ENCODE measurements around the gene SNX32. TPM values are rescaled to one million over a fixed set of nuclear protein-coding genes. Genes with fewer than 3 reads are reported as not detected.
"Not testable (repeated sequence)": the region's sequence is repeated elsewhere in the genome, so short reads cannot be mapped to it uniquely, and the experiment has no call there.

SNX32 gene
- total RNA-seq, 4 donors from 2014 or later = 0.76 to 1.1 TPM; not detected in 2

DNA sequence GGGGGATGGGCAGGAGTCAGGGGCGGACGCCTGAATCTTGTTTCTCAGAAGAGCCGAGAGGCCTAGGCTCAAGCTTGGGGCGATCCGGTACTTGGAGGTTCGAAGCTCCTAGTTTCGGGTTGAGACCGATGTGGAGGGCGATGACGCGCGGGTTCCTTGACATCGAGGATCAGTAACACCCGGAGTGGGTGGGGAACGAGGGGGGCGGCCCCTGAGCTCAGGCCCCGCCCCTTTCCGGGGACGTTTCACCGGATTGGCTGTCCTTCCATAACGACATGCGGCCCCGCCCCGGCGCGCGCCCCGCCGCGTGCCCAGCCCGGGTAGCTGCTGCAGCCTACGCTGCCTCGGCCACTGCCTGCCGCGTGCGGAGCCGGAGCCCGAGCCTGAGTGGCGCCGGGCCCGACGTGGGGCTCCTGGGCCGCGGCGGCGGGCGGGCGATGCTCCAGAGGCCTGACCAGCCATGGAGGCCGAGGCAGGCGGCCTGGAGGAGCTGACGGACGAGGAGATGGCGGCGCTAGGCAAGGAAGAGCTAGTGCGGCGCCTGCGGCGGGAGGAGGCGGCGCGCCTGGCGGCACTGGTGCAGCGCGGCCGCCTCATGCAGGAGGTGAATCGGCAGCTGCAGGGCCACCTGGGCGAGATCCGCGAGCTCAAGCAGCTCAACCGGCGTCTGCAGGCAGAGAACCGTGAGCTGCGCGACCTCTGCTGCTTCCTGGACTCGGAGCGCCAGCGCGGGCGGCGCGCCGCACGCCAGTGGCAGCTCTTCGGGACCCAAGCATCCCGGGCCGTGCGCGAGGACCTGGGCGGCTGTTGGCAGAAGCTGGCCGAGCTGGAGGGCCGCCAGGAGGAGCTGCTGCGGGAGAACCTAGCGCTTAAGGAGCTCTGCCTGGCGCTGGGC, 56.8 kb downstream of the SNX32 start, which contains the start of gene CCDC85B:
Gene CCDC85B (plus strand): TSS at position 350 of the 895 bp plus-strand sequence. CDS start 111 bp downstream, at position 461.
- H3K4me1 ChIP-seq = peaks cover 66% of the 10 kb centered on the region
- TF ChIP-seq, protein P1, sequence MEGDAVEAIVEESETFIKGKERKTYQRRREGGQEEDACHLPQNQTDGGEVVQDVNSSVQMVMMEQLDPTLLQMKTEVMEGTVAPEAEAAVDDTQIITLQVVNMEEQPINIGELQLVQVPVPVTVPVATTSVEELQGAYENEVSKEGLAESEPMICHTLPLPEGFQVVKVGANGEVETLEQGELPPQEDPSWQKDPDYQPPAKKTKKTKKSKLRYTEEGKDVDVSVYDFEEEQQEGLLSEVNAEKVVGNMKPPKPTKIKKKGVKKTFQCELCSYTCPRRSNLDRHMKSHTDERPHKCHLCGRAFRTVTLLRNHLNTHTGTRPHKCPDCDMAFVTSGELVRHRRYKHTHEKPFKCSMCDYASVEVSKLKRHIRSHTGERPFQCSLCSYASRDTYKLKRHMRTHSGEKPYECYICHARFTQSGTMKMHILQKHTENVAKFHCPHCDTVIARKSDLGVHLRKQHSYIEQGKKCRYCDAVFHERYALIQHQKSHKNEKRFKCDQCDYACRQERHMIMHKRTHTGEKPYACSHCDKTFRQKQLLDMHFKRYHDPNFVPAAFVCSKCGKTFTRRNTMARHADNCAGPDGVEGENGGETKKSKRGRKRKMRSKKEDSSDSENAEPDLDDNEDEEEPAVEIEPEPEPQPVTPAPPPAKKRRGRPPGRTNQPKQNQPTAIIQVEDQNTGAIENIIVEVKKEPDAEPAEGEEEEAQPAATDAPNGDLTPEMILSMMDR (IDR thresholded peaks at IDR 0.05) = no peak
- TF ChIP-seq POLR2AphosphoS5 (IDR thresholded peaks at IDR 0.05) (peak in 1 of 3 donors; percentile 6), POLR2A (IDR thresholded peaks at IDR 0.05) (peak in 1 of 2 donors; percentile 91)
- DNase-seq (ENCODE audit: low spot score in 2 of 2) = peak; percentile 99
- no peaks in the 10 kb centered on the region for H3K27me3 ChIP-seq
- WGBS = under 1% methylated on average over 30 of the region's 94 CpGs
- H3K36me3 ChIP-seq = peaks cover 3% of the 10 kb centered on the region
- H3K4me3 ChIP-seq = peak within 1 kb of the TSS; percentile 65
- H3K27ac ChIP-seq = peak within 1 kb of the TSS; percentile 95
- no peaks in the 10 kb centered on the region for H3K9me3 ChIP-seq

DNA sequence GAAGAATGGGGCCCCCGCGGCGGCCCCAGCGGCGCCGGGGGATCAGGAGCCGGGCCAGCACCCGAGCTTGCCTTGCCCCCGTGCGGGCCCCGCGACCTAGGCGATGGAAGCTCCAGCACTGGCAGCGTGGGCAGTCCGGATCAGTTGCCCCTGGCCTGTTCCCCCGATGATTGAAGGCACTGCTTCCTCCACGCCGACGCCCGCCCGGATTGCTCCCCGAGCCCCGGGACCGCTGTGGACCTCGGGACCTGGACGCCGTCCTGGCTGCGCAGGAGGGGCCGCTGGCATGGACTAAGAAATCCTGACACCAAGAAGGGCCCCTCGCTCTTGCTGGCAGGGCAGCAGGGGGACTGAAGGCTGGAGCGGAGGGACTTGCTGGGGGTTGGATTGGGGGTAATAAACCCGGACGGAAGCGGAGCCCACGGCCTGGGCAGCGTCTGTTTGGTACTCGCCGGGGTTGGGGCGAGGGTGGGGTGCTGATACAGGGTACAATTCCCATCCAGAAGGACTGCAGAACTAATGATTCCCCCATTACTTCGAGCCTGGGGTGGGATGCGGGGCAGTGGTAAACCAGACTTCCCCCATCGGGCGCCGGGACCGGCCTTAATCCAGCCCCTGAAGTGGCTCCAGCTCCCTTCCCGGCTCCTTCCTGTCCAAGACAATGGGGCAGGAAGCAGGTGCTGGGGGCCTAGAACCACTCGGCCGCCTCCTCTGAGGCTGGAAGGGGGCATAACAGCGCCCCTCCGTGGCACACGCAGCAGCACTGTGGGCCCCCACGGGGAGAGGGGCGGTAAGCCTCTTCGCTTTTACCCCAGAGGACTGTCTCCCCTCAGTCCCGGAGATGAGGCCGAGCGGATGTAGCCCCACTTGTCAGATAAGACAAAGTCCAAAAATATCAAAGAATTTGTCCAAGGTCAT, 57.7 kb downstream of the SNX32 start:
- Histone ChIP-seq H3K27ac (peak overlapping the region; percentile 95), H3K9me3 (no peaks in the 10 kb centered on the region), H3K4me3 (peak overlapping the region; percentile 65), H3K4me1 (peaks cover 66% of the 10 kb centered on the region), H3K27me3 (no peaks in the 10 kb centered on the region), H3K36me3 (no peaks in the 10 kb centered on the region)
- 14% methylated on average over 31 of the region's 57 CpGs for WGBS
- peak in 1 of 2 donors; percentile 78 for DNase-seq (ENCODE audit: low spot score in 2 of 2)
- TF ChIP-seq, protein P1 (IDR thresholded peaks at IDR 0.05) = no peak
- TF ChIP-seq EP300 (IDR thresholded peaks at IDR 0.05) (no peak), POLR2AphosphoS5 (IDR thresholded peaks at IDR 0.05) (no peak), POLR2A (IDR thresholded peaks at IDR 0.05) (no peak)

DNA sequence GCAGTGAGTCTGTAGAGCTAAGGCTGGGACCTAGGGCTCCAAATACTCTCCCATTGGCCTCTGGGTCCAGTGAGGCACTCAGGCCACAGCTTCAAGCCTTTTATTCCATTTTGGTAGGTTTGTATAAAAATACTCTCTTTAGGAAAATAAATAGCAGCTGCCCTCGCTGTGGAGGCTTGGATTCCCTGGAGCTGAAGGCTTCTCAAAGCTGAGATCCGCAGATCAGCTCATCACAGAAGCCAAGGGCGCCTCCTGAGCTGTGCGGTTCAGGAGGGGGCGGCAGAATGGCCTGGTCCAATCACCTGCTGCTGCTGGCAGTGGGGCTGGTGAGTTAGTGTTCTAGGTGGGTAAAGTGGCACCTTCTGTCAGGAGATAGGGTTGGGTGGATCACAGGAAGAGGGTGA, 58.4 kb downstream of the SNX32 start:
- Histone ChIP-seq H3K4me1 (peaks cover 62% of the 10 kb centered on the region), H3K4me3 (peak overlapping the region; percentile 65)

DNA sequence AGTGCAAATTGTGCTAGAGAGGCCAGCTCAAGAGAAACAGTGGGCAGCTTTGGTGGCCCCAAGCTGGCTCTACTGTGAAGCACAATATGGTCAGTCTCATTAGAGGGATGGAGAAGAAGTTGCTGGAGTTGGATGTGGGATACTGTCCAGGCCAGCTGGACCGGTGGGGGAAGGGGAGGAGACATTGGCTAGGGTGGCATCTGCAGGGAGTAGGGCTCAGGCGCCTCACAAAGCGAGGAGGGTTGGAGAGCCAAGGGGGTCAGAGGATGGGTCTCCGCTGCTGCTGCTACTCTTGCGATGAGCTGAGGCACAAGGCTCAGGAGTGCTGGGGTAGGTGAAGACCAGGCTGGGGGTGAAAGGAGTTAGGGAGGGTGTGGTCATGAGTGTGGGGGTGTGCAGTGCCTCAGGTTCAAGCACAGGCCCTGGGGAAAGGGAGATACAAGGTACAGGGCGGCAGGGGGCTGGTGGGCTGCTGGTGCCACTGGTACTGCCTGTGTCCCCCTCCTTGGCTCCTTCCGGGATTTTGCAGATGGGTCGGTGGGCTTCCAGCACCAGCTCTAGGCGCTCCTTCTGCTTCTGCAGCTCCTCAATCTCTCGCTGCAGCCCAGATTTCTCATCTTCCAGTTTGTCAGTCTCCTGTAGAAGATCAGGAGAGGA, 59.0 kb downstream of the SNX32 start:
- peak overlapping the region; percentile 65 for H3K4me3 ChIP-seq
- no peaks in the 10 kb centered on the region for H3K27me3 ChIP-seq
- no peak for DNase-seq (ENCODE audit: low spot score in 2 of 2)
- H3K27ac ChIP-seq = peak overlapping the region; percentile 95
- H3K9me3 ChIP-seq = no peaks in the 10 kb centered on the region
- TF ChIP-seq, protein P1 (IDR thresholded peaks at IDR 0.05) = no peak
- no peak for TF ChIP-seq EP300 (IDR thresholded peaks at IDR 0.05)
- no peak for TF ChIP-seq POLR2A (IDR thresholded peaks at IDR 0.05)
- TF ChIP-seq POLR2AphosphoS5 (IDR thresholded peaks at IDR 0.05) = no peak
- H3K36me3 ChIP-seq = no peaks in the 10 kb centered on the region
- peaks cover 56% of the 10 kb centered on the region for H3K4me1 ChIP-seq
- 77% methylated on average over 10 of the region's 10 CpGs for WGBS

More for the DNA sequence above, 58.4 kb downstream of the SNX32 start:
- not testable (repeated sequence) for DNase-seq (ENCODE audit: low spot score in 2 of 2); H3K9me3 ChIP-seq; H3K27me3 ChIP-seq; H3K36me3 ChIP-seq
- H3K27ac ChIP-seq = peak overlapping the region; percentile 95
- WGBS = 57% methylated on average over 4 of the region's 5 CpGs

DNA sequence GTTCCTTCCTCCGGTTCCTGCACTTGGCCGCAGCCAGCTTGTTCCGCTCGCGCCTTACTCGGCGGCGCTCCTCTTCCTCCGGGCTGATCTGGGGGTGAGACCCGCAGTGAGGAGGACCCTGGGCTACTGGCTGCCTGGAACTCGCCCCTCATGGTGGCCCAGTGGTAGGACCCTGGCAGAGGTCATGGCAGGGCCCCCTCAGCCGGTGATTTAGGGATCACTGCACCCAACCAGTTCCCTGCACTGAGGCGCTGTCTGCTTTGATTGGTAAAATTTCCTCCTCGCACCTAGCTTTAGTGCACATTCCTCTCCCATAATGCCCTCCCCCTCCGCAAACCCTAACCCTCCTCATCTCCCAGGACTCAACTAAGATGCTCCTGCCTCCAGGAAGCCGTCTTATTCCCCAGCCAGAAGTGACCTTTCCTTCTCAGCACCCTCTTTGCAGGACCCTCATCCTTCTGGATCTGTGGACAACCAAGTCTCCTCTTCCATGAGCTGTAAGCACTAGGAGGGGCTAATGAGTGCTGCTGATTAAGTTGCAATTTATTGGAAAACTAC, 60.4 kb downstream of the SNX32 start:
- Histone ChIP-seq H3K36me3 (no peaks in the 10 kb centered on the region), H3K27ac (peak overlapping the region; percentile 25), H3K4me1 (peaks cover 58% of the 10 kb centered on the region), H3K9me3 (no peaks in the 10 kb centered on the region), H3K27me3 (no peaks in the 10 kb centered on the region), H3K4me3 (peak overlapping the region; percentile 30)
- WGBS = 68% methylated on average over 16 of the region's 16 CpGs
- peak in 1 of 2 donors; percentile 79 for DNase-seq (ENCODE audit: low spot score in 2 of 2)
- no peak for TF ChIP-seq POLR2AphosphoS5 (IDR thresholded peaks at IDR 0.05)
